HEK293T (cell line): ENCODE data around the gene AADAC.
"Not testable (repeated sequence)": the region's sequence is repeated elsewhere in the genome, so short reads cannot be mapped to it uniquely, and the experiment has no call there.

Experiments
- CTCF ChIA-PET: fragments of 350-600 bp; formaldehyde crosslinking; extraction: SDS; loops from one replicate; lab custom pipeline; 2021; ENCODE audit warnings: antibody characterized with exemption, inconsistent platforms; lab: Yijun Ruan, JAX
- POLR2A ChIA-PET: fragments of 350-600 bp; formaldehyde crosslinking; extraction: SDS; loops from one replicate; lab custom pipeline; 2020; ENCODE audit warnings: antibody characterized with exemption, inconsistent platforms; lab: Yijun Ruan, JAX
- DNase-seq: peaks from one replicate; pipeline ENCODE4 v3.0.0; 2012; ENCODE audit warnings: mixed read lengths; ENCODE audit errors: extremely low spot score
- ARNT ChIP-seq: fragments of 450-650 bp; IDR thresholded peaks from 2 replicates; pipeline ENCODE4 v1.6.1; 2017; ENCODE audit warnings: mild to moderate bottlenecking
- BHLHE40 ChIP-seq: fragments of 450-650 bp; IDR thresholded peaks from 2 replicates; pipeline ENCODE4 v1.6.1; 2016; ENCODE audit warnings: mild to moderate bottlenecking, moderate library complexity, borderline replicate concordance
- CTBP1 ChIP-seq: fragments of 450-650 bp; IDR thresholded peaks from 2 replicates; pipeline ENCODE4 v1.6.1; 2016; ENCODE audit warnings: borderline replicate concordance
- ELF4 ChIP-seq: fragments of 450-650 bp; IDR thresholded peaks from 2 replicates; pipeline ENCODE4 v1.6.1; 2017; ENCODE audit warnings: antibody characterized with exemption
- FOXA1 ChIP-seq: fragments of 450-650 bp; IDR thresholded peaks from 2 replicates; pipeline ENCODE4 v1.6.1; 2016; ENCODE audit warnings: mild to moderate bottlenecking
- FOXK2 ChIP-seq: fragments of 450-650 bp; IDR thresholded peaks from 2 replicates; pipeline ENCODE4 v1.6.1; 2016; ENCODE audit warnings: mild to moderate bottlenecking
- FOXM1 ChIP-seq: fragments of 450-650 bp; IDR thresholded peaks from 2 replicates; pipeline ENCODE4 v1.6.1; 2017; ENCODE audit warnings: mild to moderate bottlenecking, borderline replicate concordance
- HDGF ChIP-seq: fragments of 450-650 bp; IDR thresholded peaks from 2 replicates; pipeline ENCODE4 v1.6.1; 2017; ENCODE audit warnings: antibody characterized with exemption, borderline replicate concordance
- L3MBTL2 ChIP-seq: fragments of 450-650 bp; conservative IDR thresholded peaks from 2 replicates; pipeline ENCODE4 v1.6.1; 2016; ENCODE audit warnings: mild to moderate bottlenecking
- LEF1 ChIP-seq: fragments of 450-650 bp; IDR thresholded peaks from 2 replicates; pipeline ENCODE4 v1.6.1; 2017; ENCODE audit warnings: mild to moderate bottlenecking, borderline replicate concordance
- NFRKB ChIP-seq: fragments of 450-650 bp; IDR thresholded peaks from 2 replicates; pipeline ENCODE4 v1.6.1; 2016; ENCODE audit warnings: mild to moderate bottlenecking, moderate library complexity
- PKNOX1 ChIP-seq: fragments of 450-650 bp; IDR thresholded peaks from 2 replicates; pipeline ENCODE4 v1.6.1; 2016
- SP1 ChIP-seq: fragments of 450-650 bp; IDR thresholded peaks from 2 replicates; pipeline ENCODE4 v1.6.1; 2017
- SUZ12 ChIP-seq: fragments of 450-650 bp; IDR thresholded peaks from 2 replicates; pipeline ENCODE4 v1.6.1; 2016; ENCODE audit warnings: mild to moderate bottlenecking
- TARDBP ChIP-seq: fragments of 450-650 bp; IDR thresholded peaks from 2 replicates; pipeline ENCODE4 v1.6.1; 2016
- ZNF384 ChIP-seq: fragments of 450-650 bp; IDR thresholded peaks from 2 replicates; pipeline ENCODE4 v1.6.1; 2016

AADAC gene

GRCh38 chr3:151795276-151795675 is 18.6 kb upstream of the AADAC start:
- DNase-seq = no peak
- TF ChIP-seq PKNOX1 (no peak), ARNT (no peak), SP1 (no peak), HDGF (no peak), TARDBP (no peak), BHLHE40 (no peak), FOXM1 (no peak), ZNF384 (no peak), NFRKB (no peak), SUZ12 (no peak), FOXA1 (no peak), CTBP1 (no peak), ELF4 (no peak), L3MBTL2 (no peak), FOXK2 (no peak), LEF1 (no peak)
- POLR2A ChIA-PET = no interaction called here
- CTCF ChIA-PET = no interaction called here

- TF ChIP-seq BHLHE40 (no peak), SP1 (no peak), LEF1 (no peak), NFRKB (no peak), PKNOX1 (no peak), ZNF384 (no peak), CTBP1 (no peak), TARDBP (no peak)
- ChIA-PET POLR2A (no interaction called here), CTCF (no interaction called here)
- no peak for DNase-seq
Observed at GRCh38 chr3:151796105-151796680, 17.7 kb upstream of the AADAC start.

GRCh38 chr3:151798466-151798865 is 15.4 kb upstream of the AADAC start:
- TF ChIP-seq SP1 (no peak), FOXM1 (no peak), SUZ12 (no peak), ZNF384 (no peak), ARNT (no peak), ELF4 (no peak), BHLHE40 (no peak), CTBP1 (no peak), TARDBP (no peak)
- no peak for DNase-seq
- POLR2A ChIA-PET = no interaction called here
- CTCF ChIA-PET = no interaction called here

GRCh38 chr3:151800431-151800830 is 13.5 kb upstream of the AADAC start:
- DNase-seq = no peak
- TF ChIP-seq ELF4 = no peak
- no peak for TF ChIP-seq PKNOX1
- TF ChIP-seq L3MBTL2 = no peak
- no peak for TF ChIP-seq HDGF
- TF ChIP-seq SP1 = no peak
- TF ChIP-seq BHLHE40 = no peak
- TF ChIP-seq SUZ12 = no peak
- TF ChIP-seq ZNF384 = no peak
- no peak for TF ChIP-seq FOXM1
- ChIA-PET POLR2A (no interaction called here), CTCF (no interaction called here)

- ChIA-PET CTCF (no interaction called here), POLR2A (no interaction called here)
- no peak for TF ChIP-seq PKNOX1
- TF ChIP-seq SP1 = no peak
- no peak for TF ChIP-seq CTBP1
- TF ChIP-seq SUZ12 = no peak
- no peak for TF ChIP-seq L3MBTL2
- TF ChIP-seq FOXK2 = no peak
- no peak for TF ChIP-seq ARNT
- TF ChIP-seq FOXM1 = no peak
- no peak for TF ChIP-seq ZNF384
- no peak for TF ChIP-seq FOXA1
- no peak for TF ChIP-seq LEF1
- TF ChIP-seq ELF4 = no peak
- no peak for TF ChIP-seq HDGF
- no peak for TF ChIP-seq TARDBP
- no peak for TF ChIP-seq NFRKB
- no peak for DNase-seq
Observed at GRCh38 chr3:151804267-151804666, 9.6 kb upstream of the AADAC start.

- TF ChIP-seq CTBP1 (no peak), ZNF384 (no peak), LEF1 (no peak), FOXK2 (no peak), SUZ12 (no peak), FOXM1 (no peak), L3MBTL2 (no peak), FOXA1 (no peak), SP1 (no peak), TARDBP (no peak)
- ChIA-PET POLR2A (no interaction called here), CTCF (no interaction called here)
- DNase-seq = no peak
Observed at GRCh38 chr3:151806838-151807237, 7.1 kb upstream of the AADAC start.

GRCh38 chr3:151808926-151809325 is 5.0 kb upstream of the AADAC start:
- DNase-seq, POLR2A ChIA-PET, CTCF ChIA-PET: not testable (repeated sequence)
